Measurements from ENCODE around the gene TUBB2B.

GRCh38 chr6:3201388-3201787 lies 26.1 kb downstream of the TUBB2B start:
- no peak for TF ChIP-seq CTCF (IDR thresholded peaks at IDR 0.05)
- TF ChIP-seq POLR2A (IDR thresholded peaks at IDR 0.05): no peak

All from suprapubic skin (tissue), 3 donors.